HepG2 (cell line): Measurements from ENCODE around the gene EMID1. TPM values are rescaled to one million over a fixed set of nuclear protein-coding genes. Genes with fewer than 3 reads are reported as not detected.

ENCODE experiments used
- AHR ChIP-seq: IDR thresholded peaks from 2 replicates; pipeline ENCODE4 v1.6.1; 2018; ENCODE audit warnings: missing genetic modification reagents, missing compliant biosample characterization
- DPF2 ChIP-seq: sonication (generic); formaldehyde crosslinking; IDR thresholded peaks from 2 replicates; pipeline ENCODE4 v1.4.0; 2020; ENCODE audit warnings: mild to moderate bottlenecking, low read depth, missing genetic modification reagents, borderline replicate concordance
- HDAC1 ChIP-seq: sonication (generic); formaldehyde crosslinking; IDR thresholded peaks from 2 replicates; pipeline ENCODE4 v1.5.1; 2020; ENCODE audit warnings: mild to moderate bottlenecking, missing genetic modification reagents
- HMG20A ChIP-seq: IDR thresholded peaks from 2 replicates; pipeline ENCODE4 v1.6.1; 2016; ENCODE audit warnings: borderline replicate concordance
- HNRNPL ChIP-seq: fragments of 200-400 bp; formaldehyde crosslinking; IDR thresholded peaks from 2 replicates; pipeline ENCODE4 v1.6.1; 2017; ENCODE audit warnings: mild to moderate bottlenecking, low read depth, low read length
- HOXA3 ChIP-seq: sonication (generic); formaldehyde crosslinking; IDR thresholded peaks from 2 replicates; pipeline ENCODE4 v1.5.0; 2020; ENCODE audit warnings: missing genetic modification reagents
- MAZ ChIP-seq, 2 experiments: sonication (generic) in 1 of 2; formaldehyde crosslinking in 1 of 2; IDR thresholded peaks; 2 replicates each; pipeline versions ENCODE4 v1.5.0 to v1.6.1; 2012 to 2020; ENCODE audit warnings: low read depth in 2 of 2, mild to moderate bottlenecking in 2 of 2, borderline replicate concordance in 1 of 2, improper control_type of control experiment in 1 of 2, low read length in 1 of 2, missing genetic modification reagents in 1 of 2, moderate library complexity in 1 of 2
- NFE2L2 ChIP-seq: fragments of 150-350 bp; IDR thresholded peaks from 2 replicates; pipeline ENCODE4 v1.6.1; 2014; ENCODE audit warnings: low read length
- PHF5A ChIP-seq: IDR thresholded peaks from one replicate; pipeline ENCODE4 v1.6.1; 2018; ENCODE audit warnings: low read depth, missing genetic modification reagents; ENCODE audit not compliant: unreplicated experiment
- RXRA ChIP-seq: sonication (generic); formaldehyde crosslinking; IDR thresholded peaks from 2 replicates; pipeline ENCODE4 v1.5.1; 2020; ENCODE audit warnings: missing genetic modification reagents
- SALL1 ChIP-seq: sonication (generic); formaldehyde crosslinking; IDR thresholded peaks from 2 replicates; pipeline ENCODE4 v1.8.0; 2022; ENCODE audit warnings: mild to moderate bottlenecking, missing genetic modification reagents
- SNAI1 ChIP-seq: sonication (generic); formaldehyde crosslinking; IDR thresholded peaks from 2 replicates; pipeline ENCODE4 v1.5.0; 2020; ENCODE audit warnings: mild to moderate bottlenecking, missing genetic modification reagents, borderline replicate concordance
- TBP ChIP-seq: sonication (generic); formaldehyde crosslinking; IDR thresholded peaks from 2 replicates; pipeline ENCODE4 v1.5.0; 2020; ENCODE audit warnings: missing genetic modification reagents
- YY1 ChIP-seq: IDR thresholded peaks from 2 replicates; pipeline ENCODE4 v1.6.1; 2011; ENCODE audit warnings: low read length, low read depth, moderate library complexity, mild to moderate bottlenecking; ENCODE audit not compliant: insufficient read depth, insufficient replicate concordance
- ZFY ChIP-seq: sonication (generic); formaldehyde crosslinking; IDR thresholded peaks from 2 replicates; pipeline ENCODE4 v1.4.0; 2020; ENCODE audit warnings: missing genetic modification reagents
- ZNF121 ChIP-seq: sonication (generic); formaldehyde crosslinking; IDR thresholded peaks from 2 replicates; pipeline ENCODE4 v1.5.0; 2020; ENCODE audit warnings: mild to moderate bottlenecking, missing genetic modification reagents
- ZNF292 ChIP-seq: sonication (generic); formaldehyde crosslinking; IDR thresholded peaks from 2 replicates; pipeline ENCODE4 v1.8.1; 2022; ENCODE audit warnings: mild to moderate bottlenecking, low read depth, missing genetic modification reagents, borderline replicate concordance
- ZNF350 ChIP-seq: sonication (generic); formaldehyde crosslinking; IDR thresholded peaks from 2 replicates; pipeline ENCODE4 v1.4.0; 2020; ENCODE audit warnings: mild to moderate bottlenecking, low read depth, missing genetic modification reagents, borderline replicate concordance
- ZNF44 ChIP-seq: sonication (generic); formaldehyde crosslinking; IDR thresholded peaks from 2 replicates; pipeline ENCODE4 v1.5.1; 2020; ENCODE audit warnings: mild to moderate bottlenecking, missing genetic modification reagents
- ZNF670 ChIP-seq: sonication (generic); formaldehyde crosslinking; IDR thresholded peaks from 2 replicates; pipeline ENCODE4 v1.8.0; 2022; ENCODE audit warnings: mild to moderate bottlenecking, missing genetic modification reagents, borderline replicate concordance
- polyA plus RNA-seq, 8 experiments: library from polyadenylated mRNA; depleted of rRNA in 3 of 8; stranded (reverse) in 7 of 8; unstranded in 1 of 8; fragments of >200 nt; fragmentation: Illumina TruSeq in 4 of 8; extraction: Trizol in 4 of 8; gene quantifications; 2 replicates each; pipeline versions ENCODE4 v1.2.1 to v1.2.3, GENCODE V29; 2011 to 2016; ENCODE audit warnings: low read depth in 4 of 8, missing spikeins in 1 of 8, mixed read lengths in 1 of 8; ENCODE audit not compliant: insufficient read depth in 1 of 8
- total RNA-seq, 5 experiments: library from RNA; depleted of rRNA; stranded (reverse); fragments of >200 nt; fragmentation: Illumina TruSeq; extraction: Trizol; gene quantifications; 2 replicates each; pipeline ENCODE4 v1.2.3, GENCODE V29; 2016; ENCODE audit warnings: low read depth in 1 of 5
- TF ChIP-seq, protein P1 (sequence below): sonication (generic); formaldehyde crosslinking; IDR thresholded peaks from 2 replicates; pipeline ENCODE4 v1.4.0; 2020; ENCODE audit warnings: missing genetic modification reagents, borderline replicate concordance
- TF ChIP-seq, protein P2 (sequence below): sonication (generic); formaldehyde crosslinking; IDR thresholded peaks from 2 replicates; pipeline ENCODE4 v1.5.1; 2020; ENCODE audit warnings: mild to moderate bottlenecking, missing genetic modification reagents, moderate library complexity
- TF ChIP-seq, protein P3 (sequence below): sonication (generic); formaldehyde crosslinking; conservative IDR thresholded peaks from 2 replicates; pipeline ENCODE4 v1.4.0; 2020; ENCODE audit warnings: missing genetic modification reagents
- TF ChIP-seq, protein P4 (sequence below): sonication (generic); formaldehyde crosslinking; IDR thresholded peaks from 2 replicates; pipeline ENCODE4 v1.8.0; 2023; ENCODE audit warnings: mild to moderate bottlenecking, missing genetic modification reagents

The EMID1 gene
- total and polyA plus RNA-seq, 2 of the 13 experiments (the other 11 are each of a cell fraction or from before 2014, with no cell fraction given) = 0.45 to 0.82 TPM

DNA sequence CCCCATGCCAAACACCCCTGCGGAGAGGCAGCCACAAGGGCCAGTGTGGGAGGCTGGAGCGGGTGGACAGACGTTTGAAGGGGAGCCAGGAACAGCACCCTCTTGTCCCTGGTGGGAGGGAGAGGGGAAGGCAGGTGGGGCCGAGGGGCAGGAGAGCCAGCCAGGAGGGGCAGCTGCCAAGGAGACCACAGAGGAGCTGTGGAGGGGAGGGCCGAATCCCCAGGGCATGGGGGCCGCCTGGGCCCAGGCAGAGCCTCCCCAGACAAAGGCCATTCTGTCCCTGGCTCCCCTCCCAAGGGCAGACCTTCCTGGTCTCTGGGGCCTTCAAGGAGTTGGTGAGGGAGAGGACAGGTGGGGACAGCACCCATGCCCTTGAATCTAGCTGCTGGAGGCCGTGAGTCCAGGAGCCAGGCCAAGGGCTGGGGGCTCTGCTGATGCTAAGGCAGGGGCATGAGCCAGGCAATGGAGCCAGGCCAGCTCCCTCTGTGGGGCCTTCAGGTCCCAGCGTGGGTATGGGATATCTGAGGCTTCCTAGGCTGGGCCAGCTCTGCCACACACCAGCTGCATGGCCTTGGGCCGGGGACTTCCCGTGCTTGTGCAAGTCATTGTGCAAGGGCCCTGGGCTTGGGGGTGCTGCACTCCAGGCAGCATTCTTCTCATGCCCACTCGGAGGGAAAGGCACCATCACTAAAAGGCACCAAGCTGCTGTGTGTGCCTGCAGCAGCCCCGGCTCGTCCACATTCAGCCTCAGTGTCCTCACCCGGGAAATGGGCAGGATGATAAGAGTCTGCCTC is 11.4 kb downstream of the EMID1 start (continued):
- TF ChIP-seq ZFY (CRISPR knock-in tag) (peak; percentile 32; the same call in 1 of the 2 replicates), YY1 (peak; percentile 15), NFE2L2 (0 out of 2 replicates have a peak, but pooled peaks have one; percentile 26), ZNF121 (CRISPR knock-in tag) (peak; percentile 83), TBP (no peak), ZNF670 (CRISPR knock-in tag) (peak; percentile 64; the same call in 1 of the 2 replicates), HDAC1 (CRISPR knock-in tag) (peak; percentile 47; the same call in 1 of the 2 replicates), ZNF44 (no peak), ZNF350 (CRISPR knock-in tag) (peak; percentile 50; the same call in 1 of the 2 replicates), MAZ (IDR thresholded peaks at IDR 0.05; ENCODE audit: borderline replicate concordance, low read depth, low read length) (no peak), MAZ (CRISPR knock-in tag; IDR thresholded peaks at IDR 0.05; ENCODE audit: low read depth) (0 out of 2 replicates have a peak, but pooled peaks have one; percentile 21), DPF2 (0 out of 2 replicates have a peak, but pooled peaks have one; percentile 9), HMG20A (CRISPR knock-in tag) (peak; percentile 57; the same call in 1 of the 2 replicates), SALL1 (CRISPR knock-in tag) (peak; percentile 43; the same call in 1 of the 2 replicates), SNAI1 (CRISPR knock-in tag) (no peak), HNRNPL (peak; percentile 77; the same call in 1 of the 2 replicates), RXRA (CRISPR knock-in tag) (peak; percentile 67), PHF5A (no peak), ZNF292 (CRISPR knock-in tag) (0 out of 2 replicates have a peak, but pooled peaks have one; percentile 70), AHR (CRISPR knock-in tag) (no peak), HOXA3 (CRISPR knock-in tag) (0 out of 2 replicates have a peak, but pooled peaks have one; percentile 22)
- TF ChIP-seq, protein P1, sequence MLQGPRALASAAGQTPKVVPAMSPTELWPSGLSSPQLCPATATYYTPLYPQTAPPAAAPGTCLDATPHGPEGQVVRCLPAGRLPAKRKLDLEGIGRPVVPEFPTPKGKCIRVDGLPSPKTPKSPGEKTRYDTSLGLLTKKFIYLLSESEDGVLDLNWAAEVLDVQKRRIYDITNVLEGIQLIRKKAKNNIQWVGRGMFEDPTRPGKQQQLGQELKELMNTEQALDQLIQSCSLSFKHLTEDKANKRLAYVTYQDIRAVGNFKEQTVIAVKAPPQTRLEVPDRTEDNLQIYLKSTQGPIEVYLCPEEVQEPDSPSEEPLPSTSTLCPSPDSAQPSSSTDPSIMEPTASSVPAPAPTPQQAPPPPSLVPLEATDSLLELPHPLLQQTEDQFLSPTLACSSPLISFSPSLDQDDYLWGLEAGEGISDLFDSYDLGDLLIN = no peak
- TF ChIP-seq, protein P2, sequence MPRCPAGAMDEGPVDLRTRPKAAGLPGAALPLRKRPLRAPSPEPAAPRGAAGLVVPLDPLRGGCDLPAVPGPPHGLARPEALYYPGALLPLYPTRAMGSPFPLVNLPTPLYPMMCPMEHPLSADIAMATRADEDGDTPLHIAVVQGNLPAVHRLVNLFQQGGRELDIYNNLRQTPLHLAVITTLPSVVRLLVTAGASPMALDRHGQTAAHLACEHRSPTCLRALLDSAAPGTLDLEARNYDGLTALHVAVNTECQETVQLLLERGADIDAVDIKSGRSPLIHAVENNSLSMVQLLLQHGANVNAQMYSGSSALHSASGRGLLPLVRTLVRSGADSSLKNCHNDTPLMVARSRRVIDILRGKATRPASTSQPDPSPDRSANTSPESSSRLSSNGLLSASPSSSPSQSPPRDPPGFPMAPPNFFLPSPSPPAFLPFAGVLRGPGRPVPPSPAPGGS = peak; percentile 64; the same call in 1 of the 2 replicates
- TF ChIP-seq, protein P3, sequence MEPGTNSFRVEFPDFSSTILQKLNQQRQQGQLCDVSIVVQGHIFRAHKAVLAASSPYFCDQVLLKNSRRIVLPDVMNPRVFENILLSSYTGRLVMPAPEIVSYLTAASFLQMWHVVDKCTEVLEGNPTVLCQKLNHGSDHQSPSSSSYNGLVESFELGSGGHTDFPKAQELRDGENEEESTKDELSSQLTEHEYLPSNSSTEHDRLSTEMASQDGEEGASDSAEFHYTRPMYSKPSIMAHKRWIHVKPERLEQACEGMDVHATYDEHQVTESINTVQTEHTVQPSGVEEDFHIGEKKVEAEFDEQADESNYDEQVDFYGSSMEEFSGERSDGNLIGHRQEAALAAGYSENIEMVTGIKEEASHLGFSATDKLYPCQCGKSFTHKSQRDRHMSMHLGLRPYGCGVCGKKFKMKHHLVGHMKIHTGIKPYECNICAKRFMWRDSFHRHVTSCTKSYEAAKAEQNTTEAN (CRISPR knock-in tag) = peak; percentile 65; the same call in 1 of the 2 replicates
- TF ChIP-seq, protein P4, sequence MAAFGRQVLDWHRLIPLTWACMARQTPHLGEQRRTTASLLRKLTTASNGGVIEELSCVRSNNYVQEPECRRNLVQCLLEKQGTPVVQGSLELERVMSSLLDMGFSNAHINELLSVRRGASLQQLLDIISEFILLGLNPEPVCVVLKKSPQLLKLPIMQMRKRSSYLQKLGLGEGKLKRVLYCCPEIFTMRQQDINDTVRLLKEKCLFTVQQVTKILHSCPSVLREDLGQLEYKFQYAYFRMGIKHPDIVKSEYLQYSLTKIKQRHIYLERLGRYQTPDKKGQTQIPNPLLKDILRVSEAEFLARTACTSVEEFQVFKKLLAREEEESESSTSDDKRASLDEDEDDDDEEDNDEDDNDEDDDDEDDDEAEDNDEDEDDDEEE (CRISPR knock-in tag) = no peak
